Calu3 (cell line): ENCODE measurements around the gene TDRD3. TPM values are rescaled to one million over a fixed set of nuclear protein-coding genes. Genes with fewer than 3 reads are reported as not detected.

Source experiments
- BruUV-seq: library from RNA; stranded (reverse); fragments of 400-500 nt; replicated peaks from 2 replicates; lab custom pipeline; 2021; lab: Mats Ljungman, UMichigan
- CTCF ChIA-PET: fragments of 300-600 bp; sonication (Branson Sonifier 250); formaldehyde crosslinking; loops from one replicate; lab custom pipeline; 2022; ENCODE audit warnings: antibody characterized with exemption; lab: Charles Lee
- DNase-seq: peaks from one replicate; pipeline ENCODE4 v3.0.0; 2022
- H3K27ac Mint-ChIP-seq: one replicate; pipeline ENCODE4 v1.8.0; 2022; ENCODE audit warnings: mixed read lengths; ENCODE audit not compliant: unreplicated experiment
- H3K27me3 Mint-ChIP-seq: one replicate; pipeline ENCODE4 v1.8.0; 2022; ENCODE audit warnings: mixed read lengths; ENCODE audit not compliant: unreplicated experiment
- H3K36me3 Mint-ChIP-seq: one replicate; pipeline ENCODE4 v1.8.0; 2022; ENCODE audit warnings: mild to moderate bottlenecking, moderate library complexity, mixed read lengths; ENCODE audit not compliant: insufficient read depth, unreplicated experiment
- H3K4me1 Mint-ChIP-seq: one replicate; pipeline ENCODE4 v1.8.0; 2022; ENCODE audit warnings: mild to moderate bottlenecking, low read depth, mixed read lengths; ENCODE audit not compliant: unreplicated experiment
- H3K4me3 Mint-ChIP-seq: one replicate; pipeline ENCODE4 v1.8.0; 2022; ENCODE audit warnings: mild to moderate bottlenecking, low read depth, moderate library complexity, mixed read lengths; ENCODE audit not compliant: unreplicated experiment
- H3K9me3 Mint-ChIP-seq: one replicate; pipeline ENCODE4 v1.8.0; 2022; ENCODE audit warnings: low read depth, mixed read lengths; ENCODE audit not compliant: unreplicated experiment
- CTCF ChIP-seq: fragments of 200-600 bp; IDR thresholded peaks from one replicate; pipeline ENCODE4 v1.8.0; 2022; ENCODE audit warnings: antibody characterized with exemption; ENCODE audit not compliant: unreplicated experiment
- intact Hi-C: fragments of 100-400 bp; cut with micrococcal nuclease; formaldehyde crosslinking; loops from one replicate; pipeline ENCODE4 v1.10.0; 2022; ENCODE audit not compliant: unreplicated experiment
- total RNA-seq: library from RNA; stranded (reverse); gene quantifications from 2 replicates; pipeline ENCODE4 v1.2.3, GENCODE V29; 2022

Gene TDRD3
- total RNA-seq, 1 experiment from 2014 or later: 5.6 TPM

GRCh38 chr13:60572855-60573254 is 175.8 kb downstream of the TDRD3 start:
- Mint-ChIP-seq H3K27me3 (no peaks in the 10 kb centered on the region), H3K9me3 (no peaks in the 10 kb centered on the region), H3K4me1 (peaks cover 8% of the 10 kb centered on the region), H3K36me3 (no peaks in the 10 kb centered on the region), H3K27ac (no peak overlapping the region), H3K4me3 (no peak overlapping the region)
- BruUV-seq: no TSS peak
- CTCF ChIA-PET: no interaction called here
- intact Hi-C loops: no loop called here
- no peak for DNase-seq
- TF ChIP-seq CTCF: no peak

GRCh38 chr13:60574735-60575134 is 177.7 kb downstream of the TDRD3 start:
- Mint-ChIP-seq H3K36me3 (no peaks in the 10 kb centered on the region), H3K9me3 (no peaks in the 10 kb centered on the region), H3K27ac (no peak overlapping the region), H3K4me3 (no peak overlapping the region), H3K4me1 (peaks cover 8% of the 10 kb centered on the region), H3K27me3 (no peaks in the 10 kb centered on the region)
- no peak for TF ChIP-seq CTCF
- intact Hi-C loops: no loop called here
- BruUV-seq: no TSS peak
- no peak for DNase-seq
- CTCF ChIA-PET: no interaction called here

GRCh38 chr13:60575142-60575541 is 178.1 kb downstream of the TDRD3 start:
- BruUV-seq: no TSS peak
- H3K9me3 Mint-ChIP-seq: no peaks in the 10 kb centered on the region
- no peaks in the 10 kb centered on the region for H3K27me3 Mint-ChIP-seq
- no peak overlapping the region for H3K27ac Mint-ChIP-seq
- peaks cover 8% of the 10 kb centered on the region for H3K4me1 Mint-ChIP-seq
- no peaks in the 10 kb centered on the region for H3K36me3 Mint-ChIP-seq
- DNase-seq: no peak
- no peak overlapping the region for H3K4me3 Mint-ChIP-seq
- TF ChIP-seq CTCF: no peak
- intact Hi-C loops: no loop called here
- CTCF ChIA-PET: no interaction called here

GRCh38 chr13:60577761-60578160 is 180.7 kb downstream of the TDRD3 start:
- CTCF ChIA-PET: no interaction called here
- BruUV-seq: no TSS peak
- intact Hi-C loops: no loop called here
- Mint-ChIP-seq H3K27me3 (no peaks in the 10 kb centered on the region), H3K27ac (no peak overlapping the region), H3K4me1 (no peaks in the 10 kb centered on the region), H3K36me3 (no peaks in the 10 kb centered on the region), H3K4me3 (no peak overlapping the region), H3K9me3 (no peaks in the 10 kb centered on the region)
- no peak for DNase-seq
- no peak for TF ChIP-seq CTCF
